ENCODE results near the gene CXXC1.

DNA sequence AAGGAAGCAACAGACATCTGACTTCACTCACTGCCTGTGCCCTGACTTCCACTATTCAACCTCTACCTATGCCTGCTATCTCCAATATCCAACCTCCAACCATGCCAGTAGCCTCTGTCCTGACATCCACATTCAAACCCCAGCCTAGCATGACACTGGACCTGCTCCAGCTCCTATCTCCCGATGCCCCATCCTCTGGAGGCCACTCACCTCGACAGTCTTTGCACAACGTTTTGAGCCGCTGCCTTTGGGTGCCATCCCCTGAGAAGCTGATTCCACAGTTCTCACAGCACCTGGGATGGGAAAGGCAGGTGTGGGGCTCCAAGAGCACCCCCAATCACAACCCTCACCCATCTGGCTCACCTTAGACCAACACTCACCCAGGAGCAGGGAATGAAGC is 11.0 kb downstream of the CXXC1 start:
- TF ChIP-seq, protein P1, sequence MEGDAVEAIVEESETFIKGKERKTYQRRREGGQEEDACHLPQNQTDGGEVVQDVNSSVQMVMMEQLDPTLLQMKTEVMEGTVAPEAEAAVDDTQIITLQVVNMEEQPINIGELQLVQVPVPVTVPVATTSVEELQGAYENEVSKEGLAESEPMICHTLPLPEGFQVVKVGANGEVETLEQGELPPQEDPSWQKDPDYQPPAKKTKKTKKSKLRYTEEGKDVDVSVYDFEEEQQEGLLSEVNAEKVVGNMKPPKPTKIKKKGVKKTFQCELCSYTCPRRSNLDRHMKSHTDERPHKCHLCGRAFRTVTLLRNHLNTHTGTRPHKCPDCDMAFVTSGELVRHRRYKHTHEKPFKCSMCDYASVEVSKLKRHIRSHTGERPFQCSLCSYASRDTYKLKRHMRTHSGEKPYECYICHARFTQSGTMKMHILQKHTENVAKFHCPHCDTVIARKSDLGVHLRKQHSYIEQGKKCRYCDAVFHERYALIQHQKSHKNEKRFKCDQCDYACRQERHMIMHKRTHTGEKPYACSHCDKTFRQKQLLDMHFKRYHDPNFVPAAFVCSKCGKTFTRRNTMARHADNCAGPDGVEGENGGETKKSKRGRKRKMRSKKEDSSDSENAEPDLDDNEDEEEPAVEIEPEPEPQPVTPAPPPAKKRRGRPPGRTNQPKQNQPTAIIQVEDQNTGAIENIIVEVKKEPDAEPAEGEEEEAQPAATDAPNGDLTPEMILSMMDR (conservative IDR thresholded peaks at IDR 0.05) = no peak
- TF ChIP-seq ZFX (IDR thresholded peaks at IDR 0.05) = no peak

All from C4-2B (cell line).